NCI-H748 (cell line): ENCODE measurements around the gene STRBP.
"Not testable (repeated sequence)": the region's sequence is repeated elsewhere in the genome, so short reads cannot be mapped to it uniquely, and the experiment has no call there.

ENCODE experiments used
- DNase-seq: peaks from one replicate; lab custom pipeline; 2025; ENCODE audit not compliant: unreplicated experiment; lab: John Stamatoyannopoulos, UW

The STRBP gene

GRCh38 chr9:123251324-123251723 is 17.1 kb downstream of the STRBP start:
- no peak for DNase-seq

- no peak for DNase-seq
Observed at GRCh38 chr9:123250504-123250903, 17.9 kb downstream of the STRBP start.

GRCh38 chr9:123249162-123249561 is 19.2 kb downstream of the STRBP start:
- not testable (repeated sequence) for DNase-seq

GRCh38 chr9:123248630-123249029 is 19.8 kb downstream of the STRBP start:
- DNase-seq = no peak

GRCh38 chr9:123246534-123246933 is 21.9 kb downstream of the STRBP start:
- no peak for DNase-seq

GRCh38 chr9:123239726-123240125 is 28.7 kb downstream of the STRBP start:
- no peak for DNase-seq

- DNase-seq = no peak
Observed at GRCh38 chr9:123238365-123238764, 30.0 kb downstream of the STRBP start.

GRCh38 chr9:123237220-123237619 is 31.2 kb downstream of the STRBP start:
- DNase-seq = no peak

- DNase-seq = no peak
Observed at GRCh38 chr9:123235448-123235847, 32.9 kb downstream of the STRBP start.

GRCh38 chr9:123234853-123235252 is 33.5 kb downstream of the STRBP start:
- DNase-seq = no peak

GRCh38 chr9:123232332-123232731 is 36.1 kb downstream of the STRBP start:
- DNase-seq = no peak

GRCh38 chr9:123231421-123231820 is 37.0 kb downstream of the STRBP start:
- no peak for DNase-seq

GRCh38 chr9:123228967-123229366 is 39.4 kb downstream of the STRBP start:
- no peak for DNase-seq

GRCh38 chr9:123225995-123226394 is 42.4 kb downstream of the STRBP start:
- no peak for DNase-seq

- DNase-seq = peak; percentile 18
Observed at GRCh38 chr9:123225374-123225813, 43.0 kb downstream of the STRBP start.

- no peak for DNase-seq
Observed at GRCh38 chr9:123220127-123220526, 48.3 kb downstream of the STRBP start.

GRCh38 chr9:123218831-123219230 is 49.6 kb downstream of the STRBP start:
- DNase-seq = no peak

- no peak for DNase-seq
Observed at GRCh38 chr9:123217128-123217654, 51.2 kb downstream of the STRBP start.

- DNase-seq = no peak
Observed at GRCh38 chr9:123216251-123216797, 52.1 kb downstream of the STRBP start.

- DNase-seq = no peak
Observed at GRCh38 chr9:123211081-123211480, 57.3 kb downstream of the STRBP start.

GRCh38 chr9:123208626-123209174 is 59.7 kb downstream of the STRBP start:
- no peak for DNase-seq

- DNase-seq = no peak
Observed at GRCh38 chr9:123206065-123206464, 62.3 kb downstream of the STRBP start.

- no peak for DNase-seq
Observed at GRCh38 chr9:123201083-123201482, 67.3 kb downstream of the STRBP start.
